Muscle of leg (tissue), 11 donors: ENCODE measurements around the gene FAM107B. TPM values are rescaled to one million over a fixed set of nuclear protein-coding genes. Genes with fewer than 3 reads are reported as not detected.

Source experiments
- DNase-seq: peaks from one replicate; pipeline ENCODE4 v3.0.0; 2013
- H3K27ac ChIP-seq: one replicate; pipeline ENCODE4 v1.5.1; 2013; ENCODE audit warnings: mild to moderate bottlenecking, low read length, control low read depth
- H3K27me3 ChIP-seq: one replicate; pipeline ENCODE4 v1.6.1; 2013; ENCODE audit warnings: low read length; ENCODE audit not compliant: control insufficient read depth, insufficient read depth
- H3K36me3 ChIP-seq: one replicate; pipeline ENCODE4 v1.6.1; 2013; ENCODE audit warnings: low read length; ENCODE audit not compliant: control insufficient read depth, insufficient read depth
- H3K4me1 ChIP-seq: one replicate; pipeline ENCODE4 v1.6.1; 2013; ENCODE audit warnings: low read length; ENCODE audit not compliant: control insufficient read depth, insufficient read depth
- H3K4me3 ChIP-seq: one replicate; pipeline ENCODE4 v1.5.1; 2013; ENCODE audit warnings: low read length, control low read depth
- H3K9me3 ChIP-seq: replicated peaks from 2 replicates; pipeline ENCODE4 v1.6.1; 2013; ENCODE audit warnings: low read depth, low read length; ENCODE audit not compliant: control insufficient read depth
- WGBS: methylation state at CpG from one replicate; pipeline ENCODE4 v1.1.5; 2013; ENCODE audit warnings: missing lambda C conversion rate; ENCODE audit not compliant: insufficient coverage; 5-methylcytosine and 5-hydroxymethylcytosine counted together
- polyA plus RNA-seq, 8 donors: library from polyadenylated mRNA; unstranded; fragments of 120-200 nt; gene quantifications; one replicate each; pipeline versions ENCODE4 v1.2.1 to v1.2.3, GENCODE V29; 2013; ENCODE audit warnings: inconsistent platforms in 1 of 8, low replicate concordance in 1 of 8; ENCODE audit not compliant: insufficient read length in 8 of 8, insufficient read depth in 1 of 8
- total RNA-seq: library from RNA; stranded (reverse); fragments of 120-200 nt; gene quantifications from one replicate; pipeline ENCODE4 v1.2.4, GENCODE V29; 2013

The FAM107B gene
- total and polyA plus RNA-seq, 9 donors, result 13.5 to 32.4 (median 18.7) TPM

DNA sequence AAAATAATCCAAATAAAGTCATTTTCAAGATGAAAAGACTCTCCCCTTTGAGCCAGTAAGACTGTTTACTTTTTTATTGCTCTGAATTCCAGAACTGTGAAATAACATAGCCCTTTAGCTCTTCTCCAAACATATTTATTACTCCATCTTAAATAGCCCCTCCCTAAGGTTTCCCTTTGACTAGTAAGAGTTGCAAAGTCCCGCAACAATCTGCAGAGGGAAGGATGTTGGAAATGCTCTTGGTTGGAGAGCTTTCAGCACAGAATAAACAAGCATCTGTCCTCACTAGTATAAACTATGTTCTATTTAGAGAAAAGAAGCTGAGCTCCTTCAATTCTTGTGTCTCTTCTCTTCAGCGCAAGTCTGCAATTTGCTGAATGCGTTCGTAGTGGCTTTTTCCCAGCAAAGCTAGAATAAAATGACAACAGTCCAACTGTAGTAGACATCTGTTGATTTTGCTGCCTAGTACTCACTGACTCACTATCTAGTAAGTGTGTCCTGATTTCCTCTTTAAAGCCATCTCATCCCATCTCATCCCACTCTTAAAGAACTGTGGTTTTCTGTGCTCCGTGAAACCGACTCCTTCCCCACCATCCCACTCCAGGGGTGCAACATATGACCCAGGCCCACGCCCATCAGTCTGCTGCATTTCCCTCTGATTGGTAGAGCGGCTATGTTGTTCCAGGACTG is 104.0 kb downstream of the FAM107B start:
- DNase-seq, result peak; percentile 91
- no peaks in the 10 kb centered on the region for H3K9me3 ChIP-seq
- H3K27ac ChIP-seq, result peak overlapping the region; percentile 57
- H3K4me3 ChIP-seq, result no peak overlapping the region
- peaks cover 4% of the 10 kb centered on the region for H3K4me1 ChIP-seq
- WGBS, result 66% methylated on average over 6 of the region's 8 CpGs
- peaks cover 2% of the 10 kb centered on the region for H3K27me3 ChIP-seq
- H3K36me3 ChIP-seq, result no peaks in the 10 kb centered on the region

DNA sequence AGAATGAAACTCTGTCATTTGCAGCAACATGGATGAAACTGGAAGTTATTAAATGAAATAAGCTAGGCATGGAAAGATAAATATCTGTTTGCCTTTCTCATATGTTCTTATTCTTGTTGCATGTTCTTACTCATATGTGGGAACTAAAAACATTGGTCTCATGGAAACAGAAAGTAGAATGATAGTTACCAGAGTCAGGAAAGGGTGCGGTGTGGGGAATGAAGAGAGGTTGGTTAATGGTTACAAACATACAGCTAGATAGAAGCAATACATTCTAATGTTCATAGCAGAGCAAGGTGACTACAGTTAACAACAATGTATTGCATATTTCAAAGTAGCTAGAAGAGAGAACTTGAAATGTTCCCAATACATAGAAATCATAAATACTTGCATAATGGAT is 105.1 kb downstream of the FAM107B start:
- no peak overlapping the region for H3K27ac ChIP-seq
- no CpG with 5 or more reads among the region's 1 CpG for WGBS
- DNase-seq, result no peak
- H3K36me3 ChIP-seq, result no peaks in the 10 kb centered on the region
- H3K4me3 ChIP-seq, result no peak overlapping the region
- H3K27me3 ChIP-seq, result peaks cover 2% of the 10 kb centered on the region
- no peaks in the 10 kb centered on the region for H3K9me3 ChIP-seq
- H3K4me1 ChIP-seq, result peaks cover 4% of the 10 kb centered on the region

DNA sequence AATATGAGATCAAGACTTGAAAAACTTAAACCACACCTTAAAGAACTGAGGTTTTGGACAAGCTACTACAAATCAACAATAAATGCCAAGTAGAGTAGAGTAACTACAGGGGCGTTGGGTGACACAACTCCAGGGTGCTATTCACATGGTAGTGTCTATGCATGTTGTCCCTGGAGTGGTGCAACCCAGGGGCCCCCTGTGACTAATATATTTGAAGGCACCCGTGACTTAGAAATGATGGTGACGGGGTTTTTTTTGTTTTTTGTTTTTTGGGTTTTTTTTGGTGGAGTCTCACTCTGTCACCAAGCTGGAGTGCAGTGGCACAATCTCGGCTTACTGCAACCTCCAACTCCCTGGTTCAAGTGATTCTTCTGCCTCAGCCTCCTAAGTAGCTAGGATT is 106.9 kb downstream of the FAM107B start:
- no peaks in the 10 kb centered on the region for H3K9me3 ChIP-seq
- H3K4me1 ChIP-seq, result peaks cover 4% of the 10 kb centered on the region
- 43% methylated on average over 1 of the region's 4 CpGs for WGBS
- no peak overlapping the region for H3K4me3 ChIP-seq
- DNase-seq, result no peak
- H3K36me3 ChIP-seq, result no peaks in the 10 kb centered on the region
- peaks cover 2% of the 10 kb centered on the region for H3K27me3 ChIP-seq
- no peak overlapping the region for H3K27ac ChIP-seq

DNA sequence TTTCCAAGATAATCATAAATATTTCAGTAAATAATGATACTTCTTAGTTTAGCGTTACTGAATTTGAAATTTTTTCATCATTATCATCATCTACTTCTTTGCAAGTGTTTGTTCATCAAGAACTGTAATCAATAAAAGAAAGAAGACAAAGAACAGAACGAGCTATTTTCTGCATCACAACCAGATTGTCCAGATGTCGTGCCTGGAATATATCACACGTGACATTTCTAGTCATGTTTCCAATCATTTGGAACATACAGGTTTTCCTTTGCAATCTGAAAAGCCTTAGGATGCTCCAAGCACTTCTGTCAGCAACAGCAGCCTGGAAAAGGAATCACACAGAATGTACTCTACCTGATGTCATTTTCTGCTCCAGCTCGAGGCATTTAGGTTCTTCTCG is 107.4 kb downstream of the FAM107B start:
- Histone ChIP-seq H3K4me3 (no peak overlapping the region), H3K9me3 (no peaks in the 10 kb centered on the region), H3K27ac (no peak overlapping the region), H3K36me3 (no peaks in the 10 kb centered on the region), H3K27me3 (peaks cover 2% of the 10 kb centered on the region), H3K4me1 (peaks cover 4% of the 10 kb centered on the region)
- no peak for DNase-seq
- 47% methylated on average over 2 of the region's 6 CpGs for WGBS

DNA sequence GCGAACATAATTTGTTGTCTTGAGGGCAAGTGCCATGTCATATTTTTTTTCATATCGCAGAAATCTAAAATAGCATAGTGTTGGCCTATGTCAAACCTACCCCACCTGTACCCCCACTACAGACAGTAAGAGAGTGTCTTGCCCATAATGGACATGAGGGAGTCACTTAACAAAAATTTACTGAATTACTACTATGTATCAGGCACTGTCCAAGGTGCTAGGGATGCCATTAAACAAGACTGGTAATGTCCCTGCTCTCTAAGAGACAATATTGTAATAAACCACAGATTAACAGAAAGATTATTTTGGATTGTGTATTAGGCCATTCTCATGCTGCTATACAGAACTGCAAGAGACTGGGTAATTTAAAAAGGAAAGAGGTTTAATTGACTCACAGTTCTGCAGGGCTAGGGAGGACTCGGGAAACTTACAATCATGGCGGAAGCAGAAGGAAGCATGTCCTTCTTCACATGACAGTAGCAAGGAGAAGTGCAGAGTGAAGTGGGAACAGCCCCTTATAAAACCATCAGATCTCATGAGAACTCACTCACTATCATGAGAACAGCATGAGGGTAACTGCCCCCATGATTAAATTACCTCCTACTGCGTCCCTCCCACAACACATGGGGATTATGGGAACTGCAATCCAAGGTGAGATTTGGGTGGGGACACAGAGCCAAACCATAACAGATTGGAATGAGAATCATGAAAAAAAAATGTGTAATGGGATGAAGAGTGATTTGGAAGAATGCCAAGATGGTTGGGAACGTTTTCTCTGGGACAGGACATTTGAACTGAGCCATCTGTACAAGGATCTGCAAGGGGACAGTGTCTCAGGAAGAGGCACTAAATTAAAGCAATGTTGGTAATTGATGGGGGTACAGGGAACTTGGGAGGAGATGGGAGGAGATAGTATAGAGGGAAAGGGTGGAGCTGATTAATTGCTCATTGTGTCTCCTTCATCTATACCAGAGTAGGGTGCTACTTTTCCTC is 108.5 kb downstream of the FAM107B start:
- no peak for DNase-seq
- no peak overlapping the region for H3K27ac ChIP-seq
- no peaks in the 10 kb centered on the region for H3K27me3 ChIP-seq
- WGBS, result 0% methylated on average over 1 of the region's 6 CpGs
- no peak overlapping the region for H3K4me3 ChIP-seq
- H3K36me3 ChIP-seq, result no peaks in the 10 kb centered on the region
- H3K9me3 ChIP-seq, result no peaks in the 10 kb centered on the region
- peaks cover 3% of the 10 kb centered on the region for H3K4me1 ChIP-seq

DNA sequence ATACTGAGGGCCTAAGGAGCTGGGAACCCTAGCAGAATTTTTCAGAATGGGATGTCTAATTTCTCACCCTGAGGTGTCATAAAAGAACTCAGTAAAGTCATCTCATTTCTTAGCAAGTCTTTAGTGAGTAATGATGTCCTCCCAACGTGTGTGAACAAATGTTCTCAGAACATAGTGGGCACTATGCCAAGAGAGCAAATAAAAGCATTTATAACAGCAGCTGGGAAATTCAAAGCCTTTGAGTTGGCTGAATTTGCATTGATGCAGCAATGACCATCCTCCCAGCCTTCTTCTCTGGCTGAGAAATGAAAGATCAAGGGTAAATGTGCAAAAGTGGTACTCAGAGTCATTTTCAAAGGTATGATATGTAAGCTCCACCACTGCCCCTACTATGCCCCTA is 109.4 kb downstream of the FAM107B start:
- H3K27ac ChIP-seq, result no peak overlapping the region
- H3K27me3 ChIP-seq, result no peaks in the 10 kb centered on the region
- H3K4me3 ChIP-seq, result no peak overlapping the region
- peak; percentile 59 for DNase-seq
- 0% methylated on average over 1 of the region's 1 CpG for WGBS
- H3K9me3 ChIP-seq, result no peaks in the 10 kb centered on the region
- H3K36me3 ChIP-seq, result no peaks in the 10 kb centered on the region
- no peaks in the 10 kb centered on the region for H3K4me1 ChIP-seq

DNA sequence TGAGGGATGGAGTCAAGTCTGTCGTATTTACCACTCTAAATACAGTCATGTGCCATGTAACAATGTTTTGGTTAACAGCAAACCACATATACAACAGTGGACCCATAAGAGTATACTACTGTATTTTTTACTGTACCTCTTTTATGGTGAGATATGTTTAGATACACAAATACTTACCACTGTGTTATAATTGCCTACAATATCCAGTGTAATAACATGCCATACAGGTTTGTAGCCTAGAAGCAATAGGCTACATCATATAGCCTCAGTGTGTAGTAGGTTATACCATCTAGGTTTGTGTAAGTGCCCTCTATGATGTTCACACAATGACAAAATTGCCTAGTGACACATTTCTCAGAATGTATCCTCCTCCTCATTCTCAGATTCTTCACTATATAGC is 110.4 kb downstream of the FAM107B start:
- no peaks in the 10 kb centered on the region for H3K9me3 ChIP-seq
- no peak for DNase-seq
- no peaks in the 10 kb centered on the region for H3K4me1 ChIP-seq
- H3K36me3 ChIP-seq, result no peaks in the 10 kb centered on the region
- no peak overlapping the region for H3K4me3 ChIP-seq
- no peak overlapping the region for H3K27ac ChIP-seq
- H3K27me3 ChIP-seq, result no peaks in the 10 kb centered on the region
- no CpG with 5 or more reads among the region's 1 CpG for WGBS

DNA sequence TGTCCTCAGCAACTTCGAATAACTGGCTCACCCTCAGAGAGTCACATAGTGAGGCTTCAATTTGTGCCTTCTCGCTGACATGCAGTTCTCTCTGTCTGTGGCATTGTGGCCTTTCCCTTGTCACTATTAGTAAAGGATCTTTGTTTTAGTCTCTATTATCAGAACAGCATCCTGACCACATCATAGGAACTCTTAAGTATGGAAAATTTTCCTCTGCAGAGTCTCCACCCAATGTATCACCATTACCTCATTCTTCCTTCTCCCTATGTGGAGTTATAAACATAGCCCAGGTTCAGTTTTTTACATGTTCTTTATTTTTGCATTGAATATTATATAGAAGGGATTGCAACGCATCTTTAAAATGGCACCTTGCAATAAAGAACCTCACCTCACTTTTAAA is 112.9 kb downstream of the FAM107B start:
- H3K27me3 ChIP-seq, result peaks cover 2% of the 10 kb centered on the region
- no peak overlapping the region for H3K4me3 ChIP-seq
- no peak overlapping the region for H3K27ac ChIP-seq
- 94% methylated on average over 2 of the region's 3 CpGs for whole genome bisulfite sequencing
- DNase-seq, result no peak
- no peaks in the 10 kb centered on the region for H3K9me3 ChIP-seq
- H3K4me1 ChIP-seq, result no peaks in the 10 kb centered on the region
- H3K36me3 ChIP-seq, result no peaks in the 10 kb centered on the region

DNA sequence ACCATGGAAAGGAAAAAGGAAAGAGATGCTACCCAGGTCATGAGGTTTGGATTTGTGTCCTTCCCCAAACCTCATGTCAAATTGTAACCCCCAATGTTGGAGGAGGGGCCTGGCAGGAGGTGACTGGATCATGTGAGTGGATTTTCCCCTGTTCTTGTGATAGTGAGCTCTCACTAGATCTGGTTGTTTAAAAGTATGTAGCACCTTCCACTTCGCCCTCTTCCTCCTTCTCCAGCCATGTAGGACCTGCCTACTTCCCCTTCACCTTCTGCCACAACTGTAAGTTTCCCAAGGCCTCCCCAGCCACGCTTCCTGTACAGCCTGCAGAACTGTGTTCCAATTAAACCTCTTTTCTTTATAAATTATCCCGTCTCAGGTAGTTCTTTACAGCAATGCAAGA is 113.9 kb downstream of the FAM107B start:
- Histone ChIP-seq H3K27ac (no peak overlapping the region), H3K9me3 (no peaks in the 10 kb centered on the region), H3K27me3 (peaks cover 2% of the 10 kb centered on the region), H3K36me3 (no peaks in the 10 kb centered on the region), H3K4me1 (no peaks in the 10 kb centered on the region), H3K4me3 (no peak overlapping the region)
- WGBS, result 100% methylated on average over 1 of the region's 3 CpGs
- DNase-seq, result no peak

DNA sequence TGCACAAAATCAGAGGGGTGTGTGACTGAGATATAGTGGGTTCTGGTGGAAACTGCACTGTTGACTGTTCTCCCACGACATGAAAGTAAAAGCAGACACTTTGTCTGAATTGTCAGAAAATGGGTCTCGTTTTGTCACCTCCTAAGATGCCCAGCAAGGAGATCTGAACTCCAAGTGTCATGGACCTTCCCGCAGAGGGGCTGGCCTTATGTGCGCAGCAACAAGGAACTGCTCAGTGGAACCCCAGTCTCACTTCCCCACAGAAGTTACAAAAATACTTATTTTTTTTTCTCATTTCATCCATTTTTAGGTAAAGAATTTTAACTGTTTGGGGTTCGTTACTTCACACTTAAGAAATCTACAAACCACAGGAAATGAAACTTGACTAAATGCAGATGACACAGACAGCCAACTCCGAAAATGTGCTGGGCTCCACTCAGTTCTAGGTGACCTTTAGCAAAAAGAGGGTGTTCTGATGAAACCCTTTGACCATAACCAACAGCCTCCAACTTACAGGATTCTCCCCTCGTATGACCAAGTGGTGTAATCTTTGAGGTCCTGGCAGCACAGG is 115.0 kb downstream of the FAM107B start:
- Histone ChIP-seq H3K27ac (no peak overlapping the region), H3K4me3 (no peak overlapping the region), H3K4me1 (no peaks in the 10 kb centered on the region), H3K27me3 (peaks cover 2% of the 10 kb centered on the region), H3K9me3 (no peaks in the 10 kb centered on the region), H3K36me3 (no peaks in the 10 kb centered on the region)
- WGBS, result 57% methylated on average over 2 of the region's 7 CpGs
- DNase-seq, result peak; percentile 63
